SK-N-MC (cell line): Measurements from ENCODE around the gene GCC1.

ENCODE experiments used
- EZH2 ChIP-seq: fragments of 200-600 bp; sonication (generic); IDR thresholded peaks from one replicate; pipeline ENCODE4 v1.6.1; 2017; ENCODE audit warnings: antibody characterized with exemption
- FOXP2 ChIP-seq: optimal IDR thresholded peaks from 2 replicates; pipeline ENCODE3; 2011; ENCODE audit warnings: mild to moderate bottlenecking, moderate library complexity; ENCODE audit not compliant: insufficient read depth; ENCODE audit errors: extremely low read length, control extremely low read depth
- POLR2AphosphoS5 ChIP-seq: IDR thresholded peaks from 2 replicates; pipeline ENCODE4 v1.6.1; 2012; ENCODE audit warnings: mild to moderate bottlenecking, low read depth, low read length, borderline replicate concordance

DNA sequence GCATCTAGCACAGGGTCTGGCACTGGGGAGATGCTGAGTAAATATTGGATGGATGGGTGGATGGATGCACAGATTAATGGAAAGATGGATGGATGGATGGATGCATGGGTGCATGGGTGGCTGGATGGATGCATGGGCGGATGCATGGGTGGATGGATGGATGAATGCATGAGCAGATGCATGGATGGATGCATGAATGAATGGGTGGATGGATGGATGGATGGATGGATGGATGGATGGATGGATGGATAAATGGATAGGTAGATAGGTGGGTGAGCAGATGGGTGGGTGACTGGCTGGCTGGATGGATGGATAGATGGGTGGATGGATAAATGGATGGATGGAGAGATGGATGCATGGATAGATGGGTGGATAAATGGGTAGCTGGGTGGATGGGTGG is 26.9 kb upstream of the GCC1 start:
- TF ChIP-seq EZH2 (no peak), POLR2AphosphoS5 (no peak), FOXP2 (no peak)
